ENCODE measurements around the gene ZSWIM1.

The ZSWIM1 gene

DNA sequence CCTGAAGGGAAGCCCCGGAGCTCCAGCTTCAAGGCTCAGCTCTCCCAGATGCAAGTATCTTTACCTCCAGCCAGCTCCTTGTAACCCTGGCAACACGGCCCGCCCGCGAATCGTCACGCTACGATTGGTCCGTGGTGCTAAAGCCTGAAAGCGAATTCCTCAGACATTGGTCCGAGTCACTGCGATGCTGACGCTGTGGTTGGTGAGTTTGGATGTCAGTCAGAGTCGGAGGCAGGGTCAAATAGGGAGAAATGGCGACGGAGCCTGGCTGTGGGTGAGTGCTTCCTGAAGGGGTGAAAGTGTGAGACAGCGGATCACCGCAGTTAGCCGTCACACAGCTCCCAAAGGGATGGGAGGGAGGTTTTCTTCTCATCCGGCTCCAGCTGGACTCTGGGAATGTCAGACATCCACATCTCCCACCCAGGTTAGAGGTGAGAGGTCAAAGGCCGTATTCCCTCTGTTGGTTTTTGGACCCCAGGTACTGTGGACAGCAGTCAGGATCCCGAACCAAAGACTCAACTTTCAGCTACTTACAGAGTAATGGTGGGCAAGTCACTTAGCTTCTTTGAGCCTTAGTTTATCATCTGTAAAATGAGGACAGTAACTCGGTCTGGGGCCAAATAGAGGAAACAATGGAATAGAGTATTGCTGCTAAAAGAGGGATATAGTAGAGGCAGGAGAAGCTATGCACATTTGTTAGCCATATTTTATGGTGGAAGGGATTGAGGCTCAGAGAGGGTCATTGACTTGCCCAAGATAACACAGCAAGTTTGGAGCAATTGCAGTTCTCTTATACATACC lies at the start of gene ZSWIM1:
Gene ZSWIM1, plus strand, starts transcription at position 240 of the 801 bp plus-strand sequence. CDS start 1,366 bp downstream, outside the sequence.
- peak; percentile 90 for DNase-seq

DNA sequence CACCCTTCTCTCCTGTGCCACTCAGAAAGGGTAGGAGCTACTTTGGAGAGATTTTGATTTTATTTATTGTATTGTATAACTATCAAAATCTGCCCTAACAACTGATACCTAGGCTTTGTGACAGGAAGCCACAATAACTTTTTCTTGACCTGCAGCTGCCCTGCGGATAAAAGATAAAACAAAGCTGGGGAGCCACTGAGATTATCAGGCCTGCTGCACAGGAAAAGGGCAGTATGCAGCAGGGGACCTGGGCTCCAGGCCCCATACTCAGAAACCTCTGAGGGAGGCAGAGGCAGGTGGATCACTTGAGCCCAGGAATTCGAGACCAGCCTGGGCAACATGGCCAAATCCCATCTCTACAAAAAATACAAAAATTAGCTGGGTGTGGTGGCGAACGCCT lies 48.4 kb upstream of the ZSWIM1 start:
- DNase-seq = no peak

DNA sequence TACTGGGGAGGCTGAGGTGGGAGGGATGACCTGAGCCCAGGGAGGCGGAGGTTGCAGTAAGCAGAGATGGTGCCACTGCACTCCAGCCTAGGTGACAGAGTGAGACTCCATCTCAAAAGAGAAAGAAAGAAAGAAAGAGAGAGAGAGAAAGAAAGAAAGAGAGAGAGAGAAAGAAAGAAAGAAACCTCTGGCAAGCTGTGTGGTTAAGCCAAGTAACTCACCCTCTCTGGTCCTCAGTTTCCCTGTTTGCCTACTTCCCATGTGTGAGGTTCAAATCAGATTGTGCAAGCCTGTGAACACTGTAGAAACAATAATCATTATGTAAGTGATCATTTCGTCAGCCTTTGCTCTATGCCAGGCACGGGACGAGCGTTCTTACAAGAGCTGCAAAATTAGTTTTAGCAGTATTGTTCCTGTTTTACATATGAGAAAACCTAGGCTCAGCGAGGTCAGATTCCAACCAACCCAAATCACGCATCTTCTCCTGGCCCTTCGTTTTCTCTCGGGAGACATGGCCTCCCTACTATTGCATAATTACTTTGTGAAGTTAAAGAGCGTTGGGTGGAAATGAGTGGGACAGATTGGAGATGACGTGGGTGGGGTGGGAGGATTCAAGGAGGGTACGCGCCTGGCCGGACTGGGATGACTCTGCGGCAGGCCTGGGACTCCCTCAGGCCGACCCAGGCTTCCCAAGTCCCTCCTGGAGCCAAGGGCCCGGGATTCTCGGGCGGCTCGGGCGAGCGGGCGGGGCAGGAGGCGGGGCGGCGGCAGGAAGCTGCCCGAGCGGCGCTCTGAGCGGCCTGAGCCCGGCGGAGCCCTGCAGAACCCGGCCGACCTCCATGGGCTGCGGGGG lies 47.8 kb upstream of the ZSWIM1 start, which contains the start of gene SNX21:
Gene SNX21, plus strand, starts transcription at position 770 of the 853 bp plus-strand sequence. CDS start 121 bp downstream, outside the sequence.
- peak; percentile 85 for DNase-seq

DNA sequence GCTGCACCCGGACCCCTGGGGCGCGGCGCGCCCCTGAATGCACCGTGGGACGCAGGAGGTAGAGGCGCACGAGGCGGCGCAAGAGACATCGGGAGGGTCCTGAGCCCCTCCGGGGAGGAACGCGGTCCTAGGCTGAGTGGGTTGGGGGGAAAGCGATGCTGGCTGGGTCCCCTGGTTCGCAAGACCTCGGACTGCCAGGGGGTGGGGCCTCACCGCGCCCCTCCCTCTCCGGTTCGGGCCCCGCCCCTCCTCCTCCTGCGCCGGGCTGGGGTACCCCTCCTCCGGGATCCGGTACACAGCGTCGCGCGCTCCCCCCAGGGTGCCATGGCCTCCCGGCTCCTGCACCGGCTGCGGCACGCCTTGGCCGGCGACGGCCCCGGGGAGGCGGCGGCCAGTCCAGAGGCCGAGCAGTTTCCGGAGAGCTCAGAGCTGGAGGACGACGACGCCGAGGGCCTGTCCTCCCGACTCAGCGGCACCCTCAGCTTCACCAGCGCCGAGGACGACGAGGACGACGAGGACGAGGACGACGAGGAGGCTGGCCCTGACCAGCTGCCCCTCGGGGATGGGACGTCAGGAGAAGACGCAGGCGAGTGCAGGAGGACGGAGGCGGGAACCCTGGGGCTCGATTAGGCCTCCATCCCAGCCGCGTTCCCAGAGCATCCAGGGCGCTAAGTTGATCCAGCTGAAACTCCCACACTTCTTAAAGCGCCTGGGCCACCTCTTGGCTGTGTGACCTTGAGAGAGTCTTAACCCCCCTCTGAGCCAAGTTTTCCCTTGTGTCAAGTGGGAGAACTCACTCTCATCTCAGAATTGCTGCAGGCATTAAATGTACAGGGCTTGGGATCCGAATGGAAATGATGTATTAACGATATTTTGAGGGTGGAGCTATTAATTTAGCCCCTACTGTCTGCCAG lies 46.9 kb upstream of the ZSWIM1 start:
- DNase-seq = peak; percentile 86

DNA sequence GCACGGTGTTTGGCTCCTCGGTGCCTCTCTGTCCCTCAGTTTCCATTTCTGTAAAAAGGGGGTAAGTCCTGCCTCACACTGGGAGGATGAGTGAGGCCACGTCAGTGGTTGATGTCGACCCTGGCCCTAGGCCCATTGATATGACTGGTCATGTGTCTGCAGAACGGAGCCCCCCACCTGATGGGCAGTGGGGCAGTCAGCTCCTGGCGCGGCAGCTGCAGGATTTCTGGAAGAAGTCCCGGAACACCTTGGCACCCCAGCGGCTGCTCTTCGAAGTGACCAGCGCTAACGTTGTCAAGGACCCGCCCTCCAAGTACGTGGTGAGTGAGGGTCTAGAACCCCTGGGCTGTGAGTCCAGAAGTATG lies 46.2 kb upstream of the ZSWIM1 start:
- no peak for DNase-seq

DNA sequence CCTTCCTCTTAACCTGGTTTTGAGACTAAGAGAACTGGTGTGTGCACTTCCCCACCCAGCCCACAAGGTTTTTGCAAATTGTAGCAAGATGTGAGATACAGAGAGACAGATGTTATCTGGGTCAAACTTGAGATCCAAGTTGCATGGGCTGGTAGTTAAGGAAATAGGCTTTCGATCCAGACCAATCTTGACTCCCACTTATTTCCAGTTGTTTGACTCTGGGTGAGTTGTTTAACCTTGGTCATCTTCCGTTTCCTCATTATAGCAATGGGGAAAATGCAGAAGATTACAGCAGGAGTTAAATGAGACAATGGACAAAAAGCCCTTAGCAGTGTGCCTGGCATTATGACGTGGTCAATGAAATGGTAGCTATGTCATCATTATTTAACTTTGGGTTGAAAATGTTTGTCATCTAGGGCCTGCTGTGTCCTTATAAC lies 45.7 kb upstream of the ZSWIM1 start:
- DNase-seq = no peak

DNA sequence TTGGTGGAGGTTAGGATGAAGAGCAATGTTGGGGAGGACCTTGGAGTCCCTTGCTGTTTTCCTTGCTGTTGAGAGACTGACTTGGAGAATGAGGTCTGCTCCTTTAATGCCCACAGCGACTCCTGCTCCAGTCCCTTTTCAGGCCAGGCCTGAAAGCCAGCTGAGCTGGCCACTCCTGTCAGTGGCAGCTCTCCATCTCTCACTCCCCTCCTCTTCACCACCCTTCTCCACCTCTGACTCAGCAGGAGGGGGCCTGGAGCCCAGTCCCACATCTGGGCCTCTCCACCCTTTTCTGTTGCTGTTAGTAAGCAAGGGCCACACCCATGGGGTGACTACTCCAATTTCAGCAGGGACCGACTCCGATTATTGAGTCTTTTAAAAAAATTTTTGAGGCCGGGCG lies 45.2 kb upstream of the ZSWIM1 start:
- DNase-seq = no peak

DNA sequence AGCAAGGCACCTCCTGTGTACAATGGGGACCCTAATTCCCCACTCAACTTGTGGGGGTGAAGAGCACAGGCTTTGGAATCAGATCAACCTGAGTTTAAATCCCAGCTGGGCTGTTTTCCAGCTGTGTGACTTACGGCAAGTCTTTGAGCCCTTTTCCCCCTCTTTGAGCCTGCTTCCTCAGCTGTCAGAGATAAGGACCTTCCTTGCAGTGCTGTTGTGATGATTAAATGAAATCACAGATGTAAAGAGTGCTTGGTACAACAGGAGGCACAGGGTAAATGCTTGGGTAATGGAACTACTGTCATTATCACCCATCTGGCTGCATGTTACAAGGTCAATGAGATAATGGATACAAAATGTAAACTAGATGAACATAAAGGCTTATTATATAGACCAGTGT lies 44.2 kb upstream of the ZSWIM1 start:
- no peak for DNase-seq

DNA sequence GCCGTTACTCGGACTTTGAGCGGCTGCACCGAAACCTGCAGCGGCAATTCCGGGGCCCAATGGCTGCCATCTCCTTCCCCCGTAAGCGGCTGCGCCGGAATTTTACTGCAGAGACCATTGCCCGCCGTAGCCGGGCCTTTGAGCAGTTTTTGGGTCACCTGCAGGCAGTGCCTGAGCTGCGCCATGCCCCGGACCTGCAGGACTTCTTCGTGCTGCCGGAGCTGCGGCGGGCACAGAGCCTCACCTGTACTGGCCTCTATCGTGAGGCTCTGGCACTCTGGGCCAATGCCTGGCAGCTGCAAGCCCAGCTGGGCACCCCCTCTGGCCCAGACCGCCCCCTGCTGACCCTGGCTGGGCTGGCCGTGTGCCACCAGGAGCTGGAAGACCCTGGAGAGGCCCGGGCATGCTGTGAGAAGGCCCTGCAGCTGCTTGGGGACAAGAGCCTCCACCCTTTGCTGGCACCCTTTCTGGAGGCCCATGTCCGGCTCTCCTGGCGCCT lies 40.3 kb upstream of the ZSWIM1 start:
- DNase-seq = no peak

DNA sequence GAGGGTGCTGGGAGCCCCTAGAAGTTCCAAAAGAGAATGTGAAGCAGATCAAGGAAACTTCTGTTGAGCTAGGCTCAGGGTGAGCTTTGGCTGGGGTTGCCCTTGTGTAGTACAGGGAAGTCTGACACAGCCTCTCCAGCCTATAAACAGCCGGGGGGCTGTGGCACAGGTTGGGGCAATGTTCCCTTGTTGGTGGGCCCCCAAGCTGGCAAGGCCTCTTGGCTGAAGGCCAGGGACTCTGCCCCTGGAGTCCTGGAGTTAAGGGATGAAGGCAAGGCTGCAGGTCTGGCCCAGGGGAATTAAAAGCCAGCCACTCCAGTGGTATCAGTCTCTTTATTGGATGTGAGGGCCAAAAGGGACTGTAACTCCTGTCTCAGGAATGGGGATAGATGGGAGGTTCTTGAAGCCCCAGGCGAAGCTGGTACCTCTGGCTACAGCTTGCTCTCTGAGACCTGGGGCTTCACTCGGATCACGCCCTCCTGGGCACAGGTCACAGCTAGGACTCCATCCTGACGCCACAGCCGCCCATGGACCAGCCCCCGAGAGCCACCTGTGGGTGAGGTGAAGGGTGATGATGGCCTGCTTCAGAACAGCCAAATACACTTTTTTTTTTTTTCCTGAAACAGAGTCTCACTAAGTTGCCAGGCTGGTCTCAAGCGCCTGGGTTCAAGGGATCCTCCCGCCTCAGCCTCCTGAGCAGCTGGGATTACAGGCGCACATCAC lies 39.5 kb upstream of the ZSWIM1 start:
- DNase-seq = no peak

DNA sequence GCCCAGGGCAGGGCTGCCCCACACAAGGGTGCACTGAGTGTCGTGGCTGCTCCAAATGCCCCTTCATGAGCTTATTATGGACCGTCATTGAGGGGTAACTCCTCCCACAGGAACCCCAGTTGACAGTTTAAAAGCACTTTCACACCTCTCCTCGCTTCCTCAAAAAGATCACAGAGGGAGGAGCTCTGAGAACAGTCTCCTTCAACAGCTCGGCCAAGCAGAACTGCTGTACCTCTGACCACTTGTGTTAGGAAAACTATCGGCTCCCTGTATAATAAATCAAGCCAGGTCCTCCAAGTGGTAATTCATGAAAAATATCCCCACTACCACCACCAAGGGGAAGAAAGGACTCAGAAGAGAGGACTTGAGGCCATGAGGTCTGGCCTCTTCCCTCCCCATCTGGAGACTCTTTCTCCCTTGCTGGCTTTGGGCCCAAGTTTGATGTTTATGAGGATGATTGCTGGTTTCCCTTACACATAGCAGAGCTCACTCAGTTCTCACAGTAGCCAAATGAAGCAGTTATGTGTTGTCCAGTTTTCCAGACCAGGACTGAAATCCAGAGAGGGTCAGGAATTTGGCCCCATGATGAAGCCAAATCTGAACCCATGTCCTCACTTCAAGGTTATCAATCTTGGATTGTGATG lies 38.7 kb upstream of the ZSWIM1 start:
- no peak for DNase-seq

DNA sequence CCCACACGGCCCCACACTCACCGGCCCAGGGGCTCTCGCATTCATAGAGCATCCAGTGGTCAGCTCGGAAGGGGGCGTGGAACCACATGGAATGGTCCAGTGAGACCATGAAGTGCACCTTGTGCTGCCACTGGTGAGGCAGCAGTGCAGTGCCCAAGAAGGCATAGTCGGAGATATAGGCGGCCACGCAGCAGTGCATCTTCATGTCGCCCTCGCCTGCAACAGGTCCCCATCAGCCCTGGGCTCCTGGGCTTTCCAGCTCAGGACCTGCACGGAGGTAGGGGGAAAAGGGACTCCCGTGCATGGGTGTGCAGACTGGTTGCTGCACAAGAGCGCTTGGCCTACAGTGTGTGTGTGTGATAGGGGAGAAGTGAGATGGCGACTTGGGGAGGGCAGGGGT lies 37.5 kb upstream of the ZSWIM1 start:
- no peak for DNase-seq

DNA sequence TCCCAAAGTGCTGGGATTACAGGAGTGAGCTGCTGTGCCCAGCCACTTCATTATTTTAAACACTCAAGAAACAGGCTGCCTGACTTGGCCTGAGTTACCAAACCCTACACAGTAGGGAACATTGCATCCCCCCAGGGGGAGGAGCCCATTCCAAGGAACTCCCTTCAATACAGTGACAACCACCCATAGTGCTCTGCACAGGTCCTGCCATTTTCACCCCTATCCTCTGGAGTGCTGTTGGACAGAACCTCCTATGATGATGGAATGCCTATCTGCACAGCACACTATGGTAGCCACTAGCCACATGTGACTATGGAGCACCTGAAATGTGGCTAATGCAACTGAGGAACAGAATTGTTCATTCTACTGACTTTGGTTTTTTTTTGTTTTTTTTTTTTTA lies 35.6 kb upstream of the ZSWIM1 start:
- DNase-seq = no peak

DNA sequence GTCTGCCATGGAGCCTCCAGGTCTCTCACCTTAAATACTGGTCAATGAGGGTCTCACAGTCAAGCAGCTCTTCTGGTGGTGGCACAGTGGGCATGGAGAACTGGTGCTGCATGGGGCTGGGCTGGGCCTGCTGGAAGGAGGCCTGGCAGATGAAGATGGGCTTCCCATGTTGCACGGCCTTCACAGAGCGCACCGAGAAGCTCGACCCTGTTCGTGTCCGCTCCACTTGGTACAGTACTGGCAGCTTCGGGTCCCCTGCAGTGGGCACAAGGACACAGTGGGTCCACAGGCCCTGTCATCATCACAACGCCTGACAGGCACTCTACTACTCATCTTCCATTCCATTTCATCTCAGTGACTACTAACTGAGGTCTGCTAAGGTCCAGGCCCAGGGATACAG lies 32.6 kb upstream of the ZSWIM1 start:
- no peak for DNase-seq

DNA sequence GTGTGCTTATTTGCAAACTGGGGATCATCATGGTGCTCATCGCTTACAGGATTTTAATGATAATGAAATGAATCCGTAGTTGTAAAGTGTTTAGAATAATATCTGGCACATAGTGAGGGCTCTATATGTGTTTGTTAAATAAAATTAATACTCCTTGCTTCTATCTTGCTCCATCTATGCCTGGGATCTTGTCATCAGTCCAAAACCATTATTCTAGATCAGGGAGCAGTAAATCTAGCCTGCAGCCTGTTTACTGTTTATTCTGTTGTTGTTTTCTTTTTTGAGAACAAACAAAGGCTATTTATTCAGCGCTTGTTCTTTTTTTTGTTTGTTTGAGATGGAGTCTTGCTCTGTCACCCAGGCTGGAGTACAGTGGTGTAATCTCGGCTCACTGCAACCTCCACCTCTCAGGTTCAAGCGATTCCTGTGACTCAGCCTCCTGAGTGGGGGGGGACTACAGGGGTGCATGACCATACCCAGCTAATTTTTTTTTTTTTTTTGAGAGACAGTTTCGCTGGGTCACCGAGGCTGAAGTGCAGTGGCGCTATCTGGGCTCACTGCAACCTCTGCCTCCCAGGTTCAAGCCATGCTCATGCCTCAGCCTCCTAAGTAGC lies 32.0 kb upstream of the ZSWIM1 start:
- no peak for DNase-seq

DNA sequence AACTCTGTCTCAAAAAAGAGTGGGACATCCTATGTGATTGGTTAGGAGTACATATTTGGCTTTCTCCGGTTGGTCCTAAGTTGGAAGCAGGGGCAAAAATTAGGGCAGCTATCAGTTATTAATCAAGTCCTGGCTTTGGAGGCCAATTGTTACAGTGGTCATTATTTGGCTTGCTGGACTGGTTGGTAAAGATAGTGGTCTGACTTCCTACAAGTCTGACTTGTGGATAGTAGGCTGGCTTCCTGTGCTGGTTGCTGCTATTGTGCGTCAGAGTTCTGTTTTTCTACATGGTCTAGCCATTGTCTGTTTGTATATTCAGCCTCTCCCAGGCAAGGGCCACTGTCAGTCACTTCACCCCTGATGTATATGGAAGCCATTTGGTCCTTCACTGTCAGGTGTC lies 30.8 kb upstream of the ZSWIM1 start:
- no peak for DNase-seq

DNA sequence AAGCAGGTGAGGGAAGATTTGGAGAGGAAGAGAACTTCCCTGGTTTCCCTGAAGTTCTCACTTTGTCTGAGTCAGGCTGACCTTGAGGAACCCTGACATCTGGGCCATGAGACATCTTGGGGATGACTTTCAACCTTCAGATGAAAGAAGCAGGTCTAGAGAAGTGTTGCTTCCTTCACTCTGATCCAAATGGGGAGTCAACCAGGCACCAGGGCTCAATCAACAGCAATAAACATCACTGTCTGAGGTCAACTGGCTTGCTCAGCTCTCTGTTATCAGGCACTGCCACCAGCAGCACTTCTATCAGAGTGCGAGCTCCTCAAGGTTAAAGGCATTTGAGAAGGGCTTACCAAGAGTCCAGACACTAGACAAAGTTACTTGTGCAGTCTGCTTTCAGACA lies 30.1 kb upstream of the ZSWIM1 start:
- no peak for DNase-seq

DNA sequence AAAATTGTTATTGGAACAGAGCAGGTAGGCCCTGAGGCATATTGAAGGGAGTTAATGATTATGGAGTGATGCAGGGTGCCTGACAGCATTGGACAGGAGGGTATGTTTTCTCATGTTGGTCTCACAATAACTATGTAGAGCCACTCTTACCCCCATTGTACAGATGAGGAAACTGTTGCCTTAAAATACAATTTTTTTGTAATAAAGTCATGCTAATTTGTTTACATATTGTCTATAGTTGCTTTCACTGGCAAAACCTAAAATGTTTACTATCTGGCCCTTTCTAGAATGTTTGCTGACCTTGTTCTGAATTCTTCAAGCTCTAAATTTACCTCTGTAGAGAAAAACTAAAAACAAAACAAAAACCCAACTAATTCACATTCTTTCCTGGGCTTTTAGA lies 29.5 kb upstream of the ZSWIM1 start:
- no peak for DNase-seq

DNA sequence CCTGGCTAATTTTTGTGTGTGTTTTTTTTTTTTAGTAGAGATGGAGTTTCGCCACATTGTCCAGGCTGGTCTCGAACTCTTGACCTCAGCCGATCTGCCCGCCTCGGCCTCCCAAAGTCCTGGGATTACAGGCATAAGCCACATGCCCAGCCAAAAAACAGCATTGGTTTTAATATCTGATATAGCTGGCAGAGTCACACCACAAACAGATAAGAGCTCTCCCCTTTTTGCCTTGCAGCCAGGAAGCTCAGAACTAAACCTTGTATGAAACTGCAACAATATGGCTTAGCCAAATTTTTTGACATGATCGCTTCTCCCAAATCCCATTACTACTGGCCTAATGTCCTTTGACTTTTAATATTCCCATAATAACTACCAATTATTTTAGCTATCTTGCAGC lies 28.7 kb upstream of the ZSWIM1 start:
- DNase-seq = no peak

DNA sequence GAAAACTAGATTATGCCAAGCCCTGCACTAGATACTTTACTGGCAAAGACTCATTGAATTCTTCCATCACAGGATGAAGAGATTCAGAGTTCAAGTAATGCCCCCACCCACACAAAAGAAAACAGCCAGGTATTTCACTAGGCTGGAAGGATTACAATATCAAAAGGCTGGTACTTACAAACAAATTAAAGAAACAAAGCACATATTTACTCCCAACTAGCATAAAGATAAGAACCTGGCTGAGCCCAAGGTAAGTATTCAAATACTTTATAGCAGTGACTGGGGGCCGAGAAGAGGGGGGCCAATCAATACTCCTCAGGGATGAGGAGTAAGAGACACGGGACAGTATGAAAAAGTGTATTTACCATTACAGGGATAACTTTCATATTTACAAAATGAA lies 27.5 kb upstream of the ZSWIM1 start:
- no peak for DNase-seq

Data from 8988T (cell line).